HG03097 (cell line): ENCODE results near the gene GNAZ.

Experiments
- ATAC-seq: cut with Tn5 transposase; IDR thresholded peaks from one replicate; pipeline ENCODE4 v1.9.1; 2021; ENCODE audit not compliant: unreplicated experiment, low FRiP score

Gene GNAZ

DNA sequence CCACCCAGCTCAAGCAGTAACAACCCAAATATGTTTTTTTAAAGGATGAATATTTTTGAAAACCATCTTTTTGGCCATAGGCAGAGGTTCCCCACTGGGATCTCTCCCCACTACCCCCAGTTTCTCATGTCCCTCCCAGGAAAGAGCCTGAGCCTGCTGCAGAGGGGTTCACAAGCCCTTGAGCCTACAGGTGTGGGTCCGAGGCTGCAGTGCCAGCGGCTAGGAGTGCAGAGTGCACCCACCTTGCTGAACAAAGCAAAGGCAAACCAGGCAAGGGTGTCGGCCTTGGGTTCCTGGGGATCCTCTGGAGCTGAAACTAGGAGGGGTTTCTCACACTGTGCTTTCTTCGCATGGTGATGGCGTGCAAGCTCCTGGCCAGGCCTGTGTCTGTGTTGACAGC, 35.0 kb downstream of the GNAZ start:
- ATAC-seq: no peak

DNA sequence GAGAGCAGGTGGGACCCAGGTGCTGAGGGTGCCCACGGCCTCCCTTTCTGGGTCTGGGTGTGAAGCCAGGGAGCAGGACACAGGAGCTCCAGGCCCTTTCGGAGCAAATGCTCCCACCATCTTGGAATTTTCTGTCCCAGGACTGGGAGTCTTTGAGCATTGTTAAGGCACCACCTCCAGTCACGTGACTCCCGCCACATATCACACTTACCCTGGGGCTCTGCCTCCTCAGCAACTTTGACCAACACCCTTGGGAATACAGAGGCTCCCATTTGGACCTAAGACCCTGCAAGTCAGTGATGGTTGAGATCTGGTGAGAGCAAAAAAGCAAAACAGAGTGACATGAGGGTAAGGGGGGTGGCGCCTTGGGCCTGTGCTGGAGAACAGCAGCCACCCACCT, 35.6 kb downstream of the GNAZ start:
- ATAC-seq: no peak

DNA sequence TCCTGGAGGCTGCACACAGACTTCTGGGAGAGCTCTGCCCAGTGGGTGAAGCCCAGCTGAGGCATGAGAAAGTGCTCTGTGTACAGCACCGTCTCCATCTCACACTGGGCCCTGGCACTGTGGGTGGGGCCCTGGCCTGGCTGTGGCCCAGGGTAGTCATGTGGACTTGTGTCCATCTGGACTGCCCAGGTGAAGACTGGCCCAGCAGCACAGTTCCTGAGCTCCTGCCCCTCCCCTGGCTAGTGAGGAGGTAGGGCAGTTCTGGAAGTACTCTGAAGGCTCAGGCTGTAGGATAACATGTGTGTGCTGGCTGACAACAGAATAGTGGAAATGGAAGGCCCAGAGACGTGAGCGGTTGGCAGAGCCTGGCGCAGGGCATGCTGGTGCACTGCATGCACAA, 36.0 kb downstream of the GNAZ start:
- no peak for ATAC-seq

DNA sequence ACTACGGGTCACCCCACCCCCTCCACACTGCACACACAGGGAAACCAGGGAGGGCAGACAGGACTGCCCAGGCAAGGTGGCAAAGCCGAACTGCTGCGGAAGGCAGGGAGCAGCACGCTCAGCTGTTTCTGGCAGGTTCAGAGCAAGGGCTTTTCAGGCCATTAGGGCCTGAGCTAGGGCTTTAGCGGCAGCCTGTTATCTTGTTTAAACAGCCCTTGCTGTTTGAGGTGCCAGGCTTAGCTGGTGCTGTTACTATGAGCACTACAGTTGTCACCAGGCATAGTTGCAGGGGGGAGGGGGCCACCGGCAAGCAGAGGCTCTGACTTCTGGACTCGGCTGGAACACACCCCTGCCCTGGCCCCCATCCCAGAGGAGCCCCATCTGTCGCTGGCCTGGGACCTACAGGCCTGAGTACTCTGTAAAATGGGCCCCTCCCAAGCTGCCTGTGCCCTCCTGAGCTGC, 36.6 kb downstream of the GNAZ start:
- ATAC-seq: no peak

DNA sequence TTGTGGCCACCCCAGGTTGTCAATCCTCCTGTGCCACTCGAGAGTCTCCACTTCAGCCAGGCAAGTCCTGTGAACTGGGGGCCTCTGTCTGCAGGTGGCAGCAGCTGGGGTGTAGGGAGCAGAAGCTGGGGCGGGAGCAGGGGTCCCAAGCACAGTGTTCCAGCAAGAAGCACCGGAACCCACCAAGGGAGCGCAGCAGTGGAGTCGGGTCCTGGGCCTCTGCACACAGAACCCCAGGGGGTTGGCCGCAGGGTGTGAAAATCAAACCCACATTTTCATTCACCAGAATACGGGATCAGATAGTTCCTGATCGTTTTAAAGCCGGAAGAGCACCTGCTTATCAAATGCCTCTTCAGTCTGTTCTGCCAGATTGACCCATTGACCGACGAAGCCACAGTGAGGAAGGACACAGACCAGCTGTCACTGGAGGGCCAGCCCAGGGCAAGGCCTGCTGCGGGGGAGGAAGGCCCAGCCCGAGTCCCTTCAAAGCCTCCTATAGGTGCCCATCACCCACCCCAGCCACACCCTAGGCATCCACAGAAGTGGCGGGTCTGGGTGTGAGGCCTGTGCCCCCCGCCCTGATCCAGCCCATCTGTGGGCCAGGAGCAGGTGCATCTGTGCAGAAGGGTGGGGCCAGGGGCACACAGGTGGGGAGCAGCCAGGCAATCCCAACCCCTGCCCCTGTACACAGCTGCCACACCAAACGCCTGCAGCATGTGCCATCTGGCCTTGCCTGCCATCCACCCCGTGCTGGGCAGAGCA, 37.3 kb downstream of the GNAZ start:
- ATAC-seq: no peak

DNA sequence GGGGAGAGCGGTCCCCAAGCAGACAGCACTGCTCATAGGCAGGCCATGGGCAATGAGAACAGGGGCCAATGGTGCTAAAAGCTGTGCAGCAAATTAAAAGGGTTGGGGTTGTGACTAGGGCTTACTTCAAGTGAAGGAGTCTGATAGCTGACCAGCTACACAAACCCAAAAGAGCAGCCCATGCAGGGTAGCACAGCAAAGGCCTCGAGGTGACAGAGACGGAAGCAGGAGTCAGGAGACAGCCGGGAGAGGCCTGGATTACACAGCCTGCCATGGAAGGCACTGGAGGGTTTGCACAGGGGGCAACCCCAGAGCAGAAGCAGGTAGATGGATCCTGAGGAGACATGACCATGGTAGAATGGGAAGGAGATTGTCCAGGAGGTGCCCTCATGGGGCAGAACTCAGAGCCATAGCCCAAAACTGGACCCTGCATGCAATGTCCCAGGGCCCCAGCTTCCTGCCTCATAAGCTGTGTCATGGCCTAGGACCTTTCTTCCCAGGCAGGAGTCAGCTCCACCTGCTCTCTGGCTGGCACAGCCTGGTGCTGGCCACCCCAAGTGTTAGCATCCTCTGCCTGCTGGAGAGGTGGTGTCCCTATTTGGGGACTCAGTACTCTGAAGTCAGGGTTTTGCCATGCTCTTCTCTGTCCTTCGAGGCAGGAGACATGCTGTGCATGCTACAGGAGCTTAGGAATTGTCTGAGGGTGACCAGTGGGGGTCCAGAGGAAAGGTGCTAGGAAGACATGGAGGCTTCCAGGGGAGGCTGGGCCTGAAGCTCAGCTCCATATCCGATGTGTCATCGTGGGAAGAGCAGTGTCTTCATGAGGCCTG, 38.1 kb downstream of the GNAZ start:
- no peak for ATAC-seq

DNA sequence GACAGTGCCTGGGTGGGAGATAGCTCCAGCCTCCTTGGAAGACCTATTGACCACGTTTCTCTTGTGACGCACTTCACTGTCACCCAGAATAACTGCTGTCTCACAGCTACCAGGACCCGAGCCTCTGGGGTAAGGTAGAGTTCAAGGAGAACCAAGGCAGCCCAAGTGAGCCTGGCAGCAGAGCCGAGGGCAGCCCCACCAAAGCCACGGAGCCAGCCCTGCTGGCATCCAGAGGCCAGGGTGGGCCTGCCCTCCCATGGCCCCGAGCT, 38.7 kb downstream of the GNAZ start:
- no peak for ATAC-seq

DNA sequence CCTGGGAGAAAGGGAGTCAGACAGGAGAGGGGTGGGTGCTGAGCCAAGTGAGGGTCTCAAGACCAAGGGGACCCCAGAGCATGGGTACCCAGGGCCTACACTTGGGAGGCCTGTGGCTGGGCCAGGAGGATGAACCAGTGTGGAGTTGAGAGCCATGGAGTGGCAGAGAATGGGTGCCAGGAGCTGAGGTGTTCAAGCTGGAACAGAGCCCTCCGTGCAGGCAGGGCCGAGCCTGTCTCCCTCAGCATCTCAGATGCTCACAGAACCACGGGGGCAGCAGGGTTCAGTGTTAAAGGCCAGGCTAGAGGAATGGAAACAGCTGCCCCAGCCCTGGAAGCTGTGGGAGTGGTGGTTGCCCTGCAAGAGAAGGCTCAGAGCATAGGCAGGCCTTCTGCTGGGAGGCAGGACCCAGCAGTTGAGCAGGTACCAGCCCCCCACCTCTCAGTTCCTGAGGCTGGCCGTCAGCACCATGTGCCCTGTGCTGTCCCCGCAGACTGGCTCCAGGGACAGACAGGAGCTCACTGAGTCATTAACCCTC, 39.2 kb downstream of the GNAZ start:
- no peak for ATAC-seq

DNA sequence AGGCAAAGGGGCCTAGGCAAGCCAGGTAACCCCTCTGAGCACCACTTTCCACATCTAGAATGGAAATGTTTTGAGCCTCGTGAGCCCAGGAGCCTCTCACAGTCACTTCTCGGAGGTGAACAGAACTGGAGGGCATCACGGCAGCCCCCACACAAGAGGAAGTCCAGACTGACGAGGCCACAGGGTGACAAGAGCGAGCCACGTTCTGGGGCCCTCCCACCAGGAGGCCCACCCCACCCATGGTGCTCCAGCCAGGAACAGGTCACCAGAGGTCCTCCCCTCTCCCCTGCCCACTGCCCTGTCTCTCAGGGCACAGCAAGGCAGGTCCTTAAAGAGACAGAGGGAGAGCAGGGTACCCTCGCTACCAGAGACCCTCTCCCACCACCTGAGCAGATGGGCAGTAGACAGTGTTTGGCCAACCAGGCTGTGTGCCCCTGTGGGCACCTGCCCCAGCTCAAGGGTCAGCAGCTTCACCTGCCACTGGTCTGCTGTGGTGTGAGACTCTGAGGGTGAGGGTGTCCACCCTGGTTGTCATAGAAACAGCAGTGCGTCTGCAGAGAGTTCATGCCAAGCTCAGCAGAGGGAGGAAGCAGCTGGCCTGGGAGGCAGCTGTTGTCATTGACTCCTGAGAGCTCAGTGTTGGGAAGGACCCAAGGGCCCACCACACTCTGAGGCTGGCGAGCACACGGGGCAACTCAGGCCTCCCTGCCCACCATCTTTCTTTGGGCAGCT, 40.0 kb downstream of the GNAZ start:
- ATAC-seq: no peak

DNA sequence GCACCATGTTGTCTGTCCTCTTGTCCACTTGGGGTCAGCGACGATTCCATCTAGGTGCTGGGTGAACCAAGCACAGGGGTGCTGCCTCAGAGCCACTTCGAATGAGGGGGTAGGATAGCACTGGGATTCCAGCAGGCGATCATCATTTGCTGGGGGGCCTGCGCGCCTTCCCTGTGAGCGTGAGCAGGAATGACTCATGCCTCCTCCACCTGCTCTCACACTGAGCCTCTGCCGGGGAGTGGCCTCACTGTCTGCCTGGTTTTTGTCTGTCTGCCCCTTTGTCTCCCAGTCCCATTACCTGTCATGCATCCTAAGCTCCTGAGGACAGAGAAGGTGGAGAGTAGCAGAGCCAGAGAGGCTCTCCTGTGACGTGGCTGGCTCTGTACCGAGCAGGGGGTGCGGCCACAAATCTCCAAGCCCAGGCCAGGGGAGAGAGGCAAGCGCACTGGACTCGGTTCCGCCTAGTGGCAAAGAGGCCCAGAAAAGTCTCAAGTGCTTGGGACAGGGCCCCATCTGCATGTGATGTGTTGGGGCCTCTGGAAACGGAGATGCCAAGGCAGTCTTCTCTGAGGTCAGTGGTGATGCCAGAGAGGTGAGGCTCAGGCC, 40.7 kb downstream of the GNAZ start:
- ATAC-seq: no peak

DNA sequence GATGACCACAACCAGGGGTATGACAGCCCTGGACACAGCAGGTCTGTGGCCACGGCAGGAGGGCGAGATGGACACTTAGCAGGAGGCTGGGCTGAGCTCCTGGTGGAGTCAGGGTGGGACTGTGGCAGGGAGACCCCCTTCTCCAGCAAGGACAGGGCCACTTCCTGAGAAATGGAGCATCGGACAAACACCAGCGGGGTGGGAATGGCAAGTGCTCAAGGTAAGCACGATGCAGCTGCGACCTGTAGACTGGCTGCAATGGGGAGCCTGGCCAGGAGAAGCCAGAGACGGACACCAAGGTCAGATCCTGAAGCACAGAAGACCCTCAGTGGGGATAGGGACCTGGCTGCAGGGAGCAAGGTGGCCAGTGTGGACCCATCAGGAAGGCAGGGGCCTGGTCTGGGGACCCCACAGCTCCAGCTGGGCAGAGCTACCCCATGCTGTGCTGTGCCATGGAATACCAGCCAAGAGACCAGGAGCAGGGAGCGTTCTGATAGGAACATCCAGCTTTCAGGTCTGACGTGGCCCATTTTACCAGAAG, 42.2 kb downstream of the GNAZ start:
- no peak for ATAC-seq

DNA sequence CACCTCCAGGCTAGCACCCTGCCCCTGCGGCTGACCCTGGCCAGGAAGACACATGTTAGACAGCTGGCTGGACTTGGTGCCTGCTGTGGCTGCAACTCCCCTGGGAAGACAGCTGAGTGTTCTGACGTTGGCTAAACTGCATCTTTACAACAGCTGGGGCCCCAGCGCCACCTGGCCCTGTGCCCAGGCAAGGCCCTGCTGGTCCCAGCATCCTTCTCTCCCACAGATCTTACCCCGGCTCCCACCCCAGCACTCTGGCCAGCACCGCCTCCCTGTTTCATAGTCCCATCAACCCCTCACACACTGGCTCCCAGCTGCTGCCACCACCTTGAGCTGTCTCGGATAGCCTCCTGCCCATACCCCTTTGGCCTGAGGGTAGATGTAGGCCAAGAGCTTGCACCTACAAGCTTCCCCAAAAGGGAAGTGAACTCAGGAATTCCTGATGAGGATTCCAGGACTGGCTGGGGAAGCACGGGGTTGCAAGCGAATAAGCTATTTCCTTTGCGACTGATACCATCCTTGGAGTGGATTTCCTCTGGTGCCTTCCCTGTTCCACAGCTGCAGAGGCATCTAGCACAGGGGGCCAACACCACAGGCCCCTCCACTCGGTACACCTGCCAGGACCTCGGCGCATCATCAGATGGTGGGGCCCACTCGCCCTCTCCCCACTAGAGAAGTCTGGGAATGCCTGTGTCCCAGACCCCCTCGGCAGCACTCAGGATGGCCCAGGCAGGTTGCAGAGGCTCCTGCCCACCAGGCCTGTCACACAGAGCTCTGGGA, 42.9 kb downstream of the GNAZ start:
- ATAC-seq: no peak

DNA sequence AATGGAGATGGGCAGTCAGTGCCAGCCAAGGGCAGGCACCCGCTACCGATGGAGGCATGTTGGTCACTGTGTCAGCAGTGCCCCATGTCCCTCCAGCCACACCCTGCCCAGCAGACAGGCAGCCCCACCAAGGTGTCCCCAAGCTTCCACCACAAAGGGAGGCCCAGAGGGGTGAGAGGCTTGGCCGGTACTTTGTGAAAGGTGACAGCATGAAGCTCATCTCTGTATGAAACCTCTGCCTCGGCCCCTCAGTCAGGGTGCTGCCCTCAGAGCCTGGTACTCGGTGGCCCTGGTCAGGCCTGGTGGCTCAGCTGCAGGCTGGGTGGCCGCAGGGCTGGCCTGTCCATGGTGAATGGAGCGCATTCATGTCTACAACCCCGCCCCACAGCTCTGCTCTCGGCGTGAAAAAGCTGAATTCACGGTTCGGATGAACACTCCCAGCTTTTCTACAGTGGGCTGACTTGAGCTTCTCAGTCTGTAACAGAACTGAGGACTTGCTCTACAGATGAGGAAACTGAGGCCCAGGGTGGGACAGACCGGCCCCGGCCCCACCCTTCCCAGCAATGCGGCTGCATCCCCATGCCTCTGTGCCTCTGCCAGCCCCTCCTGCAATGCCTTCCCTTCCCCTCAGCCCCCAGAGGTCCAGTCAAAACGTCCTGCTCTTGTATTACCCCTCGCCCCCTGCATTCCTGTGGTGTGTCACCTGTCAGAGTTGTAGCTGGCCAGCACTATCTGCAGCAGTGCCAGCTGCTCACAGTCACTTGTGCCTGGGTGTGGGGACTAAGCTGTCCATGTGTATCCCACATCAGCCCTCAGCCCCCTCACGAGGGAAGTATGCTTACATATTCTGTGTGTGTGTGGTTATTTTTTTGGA, 43.8 kb downstream of the GNAZ start:
- no peak for ATAC-seq

DNA sequence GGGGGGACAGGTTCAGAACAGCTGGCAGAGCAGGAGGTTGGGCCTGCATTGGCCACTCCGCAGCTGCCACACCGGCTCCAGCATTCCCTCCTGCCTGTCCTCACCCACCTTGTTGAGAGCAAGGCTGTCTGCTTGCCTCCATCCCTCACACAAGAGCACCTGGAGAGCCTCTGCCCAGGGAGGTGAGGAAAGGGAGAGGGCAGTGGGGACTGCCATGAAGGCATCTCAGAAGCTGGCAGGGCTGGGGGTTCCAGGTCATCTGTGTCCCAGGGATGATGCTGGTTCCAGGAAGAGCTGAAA, 44.4 kb downstream of the GNAZ start:
- ATAC-seq: no peak

DNA sequence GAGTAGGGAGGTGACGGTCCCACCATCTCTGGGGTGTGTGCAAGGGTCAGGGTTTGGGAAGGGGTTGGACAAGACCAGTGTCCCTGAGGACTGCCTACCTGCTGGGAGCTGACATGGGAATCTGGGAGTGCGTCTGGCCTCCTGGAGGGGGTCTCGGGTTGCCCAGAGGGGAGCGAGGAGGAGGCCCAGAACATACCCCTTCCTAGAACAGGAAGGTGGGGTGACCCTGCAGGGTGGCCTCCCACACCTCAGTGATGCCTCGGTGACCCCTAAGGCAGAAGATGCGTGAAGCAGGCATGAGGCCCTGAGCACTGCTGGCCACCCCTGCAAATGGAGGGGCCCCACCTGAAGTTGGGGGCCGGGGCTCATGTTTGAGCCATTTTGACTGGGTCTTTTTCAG, 45.0 kb downstream of the GNAZ start:
- ATAC-seq: no peak

DNA sequence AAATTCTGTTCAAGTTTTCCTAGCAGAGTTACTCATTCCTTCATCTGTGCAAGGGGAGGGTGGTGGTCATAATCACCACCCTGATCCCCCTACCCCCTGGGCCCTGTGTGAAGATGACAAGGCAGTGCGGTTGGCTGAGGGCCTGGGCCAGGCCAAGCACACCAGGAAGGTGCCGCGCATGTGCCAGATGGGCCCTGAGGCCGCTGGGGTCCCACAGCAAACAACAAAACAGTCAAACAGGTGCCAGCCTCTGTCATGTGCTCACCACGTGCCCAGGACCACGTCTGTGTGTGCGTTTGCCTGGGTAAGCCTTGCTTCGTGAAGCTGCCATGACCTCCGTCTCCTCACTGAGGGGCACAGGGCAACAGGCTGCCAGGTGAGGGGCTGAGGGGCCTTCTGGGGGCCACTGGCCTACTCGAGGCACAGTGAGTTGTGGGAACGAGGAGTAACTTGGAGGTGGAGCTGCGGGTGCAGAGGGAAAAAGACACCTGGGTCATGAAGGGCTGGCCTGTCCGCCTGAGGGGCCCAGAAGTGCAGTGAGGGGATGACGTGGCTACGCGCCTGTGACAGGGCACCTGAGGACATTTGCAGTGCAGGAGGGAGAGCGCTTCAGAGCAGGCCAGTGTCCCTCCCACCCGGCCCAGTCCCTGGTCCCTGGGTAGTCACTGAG, 45.6 kb downstream of the GNAZ start:
- ATAC-seq: no peak

DNA sequence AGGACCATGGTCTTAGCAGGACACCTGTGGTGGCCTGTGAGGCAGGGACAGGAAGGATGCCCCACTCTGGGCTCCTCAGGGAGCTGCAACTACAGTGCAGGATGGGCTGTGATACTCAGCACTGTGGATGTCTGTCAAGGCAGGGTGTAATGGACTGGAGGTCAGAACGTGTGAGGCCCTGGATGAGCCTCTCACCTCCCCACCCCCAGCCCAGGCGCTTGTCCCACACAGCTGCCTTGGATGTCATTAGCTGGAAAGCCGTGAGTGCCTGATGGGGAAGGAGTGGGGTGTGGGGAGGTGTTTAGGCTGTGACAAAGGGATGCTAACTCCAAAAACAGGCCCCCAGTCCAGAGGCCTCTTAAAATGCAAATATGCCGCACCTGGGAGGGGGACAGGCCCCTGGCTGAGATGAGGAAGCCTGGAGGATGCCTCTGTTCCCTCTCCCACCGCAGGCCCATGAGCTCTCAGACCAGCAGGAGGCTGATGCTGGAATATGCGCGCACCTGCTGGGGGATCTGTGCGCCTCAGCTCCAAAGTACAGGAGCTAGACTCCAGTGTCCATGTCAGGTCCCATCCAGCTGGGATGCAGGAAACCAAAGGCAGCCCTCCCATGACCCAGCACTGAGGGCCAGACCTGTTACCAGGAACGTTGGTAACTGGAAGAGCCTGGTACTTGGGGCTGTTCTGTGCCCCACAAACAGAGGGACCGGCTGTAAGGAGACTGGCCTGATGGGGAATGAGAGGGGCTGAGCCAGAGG, 46.4 kb downstream of the GNAZ start:
- no peak for ATAC-seq

DNA sequence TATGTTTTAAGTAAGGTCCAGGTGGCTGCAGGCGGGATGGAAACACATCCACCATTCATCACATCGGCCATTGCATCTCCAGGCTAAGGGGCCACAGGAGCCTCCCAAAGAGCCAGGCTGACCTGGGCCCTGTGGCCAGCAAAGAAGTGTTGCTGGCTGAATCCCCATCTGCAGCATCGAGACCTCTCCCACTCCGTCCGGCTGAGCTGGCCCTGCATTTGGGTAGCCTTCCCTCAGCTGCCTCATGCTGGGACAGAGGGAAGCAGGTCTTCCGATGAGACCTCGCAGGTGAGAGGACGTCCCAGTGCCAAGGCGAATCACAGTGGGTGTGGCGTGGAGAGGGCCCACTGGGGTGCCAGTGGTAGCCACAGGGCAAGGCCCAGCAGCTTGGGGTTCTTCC, 47.0 kb downstream of the GNAZ start:
- no peak for ATAC-seq
